ENCODE results near the gene METTL16. TPM values are rescaled to one million over a fixed set of nuclear protein-coding genes. Genes with fewer than 3 reads are reported as not detected.
"Not testable (repeated sequence)": the region's sequence is repeated elsewhere in the genome, so short reads cannot be mapped to it uniquely, and the experiment has no call there.

Gene METTL16
- total RNA-seq, 1 donor from 2014 or later = 44.9 TPM

GRCh38 chr17:2532146-2532720 is 20.5 kb upstream of the METTL16 start:
- H3K27me3 Mint-ChIP-seq (ENCODE audit: low read depth) = no peaks in the 10 kb centered on the region
- no peak for DNase-seq (ENCODE audit: low read depth, low spot score)
- no peak for TF ChIP-seq CTCF (conservative IDR thresholded peaks at IDR 0.05)
- no peak overlapping the region for H3K27ac Mint-ChIP-seq (ENCODE audit: unreplicated experiment)
- H3K36me3 Mint-ChIP-seq (ENCODE audit: low read depth) = no peaks in the 10 kb centered on the region
- no peak overlapping the region for H3K4me3 Mint-ChIP-seq
- no peaks in the 10 kb centered on the region for H3K4me1 Mint-ChIP-seq
- H3K9me3 Mint-ChIP-seq = peaks cover 3% of the 10 kb centered on the region

- H3K4me3 Mint-ChIP-seq; H3K27me3 Mint-ChIP-seq (ENCODE audit: low read depth); DNase-seq (ENCODE audit: low read depth, low spot score); H3K36me3 Mint-ChIP-seq (ENCODE audit: low read depth); H3K4me1 Mint-ChIP-seq; H3K27ac Mint-ChIP-seq (ENCODE audit: unreplicated experiment); H3K9me3 Mint-ChIP-seq: not testable (repeated sequence)
Observed at GRCh38 chr17:2531243-2531954, 19.7 kb upstream of the METTL16 start.

- H3K36me3 Mint-ChIP-seq (ENCODE audit: low read depth); H3K27me3 Mint-ChIP-seq (ENCODE audit: low read depth); H3K4me1 Mint-ChIP-seq; DNase-seq (ENCODE audit: low read depth, low spot score); H3K4me3 Mint-ChIP-seq; H3K27ac Mint-ChIP-seq (ENCODE audit: unreplicated experiment); H3K9me3 Mint-ChIP-seq: not testable (repeated sequence)
Observed at GRCh38 chr17:2521775-2522410, 10.2 kb upstream of the METTL16 start.

GRCh38 chr17:2521257-2521656 is 9.6 kb upstream of the METTL16 start:
- Mint-ChIP-seq H3K4me1 (peaks cover 3% of the 10 kb centered on the region), H3K27me3 (ENCODE audit: low read depth) (no peaks in the 10 kb centered on the region), H3K9me3 (no peaks in the 10 kb centered on the region), H3K36me3 (ENCODE audit: low read depth) (no peaks in the 10 kb centered on the region), H3K4me3 (no peak overlapping the region), H3K27ac (ENCODE audit: unreplicated experiment) (no peak overlapping the region)
- DNase-seq (ENCODE audit: low read depth, low spot score) = no peak
- TF ChIP-seq CTCF (conservative IDR thresholded peaks at IDR 0.05) = no peak

GRCh38 chr17:2517539-2517938 is 5.9 kb upstream of the METTL16 start:
- H3K4me3 Mint-ChIP-seq = no peak overlapping the region

GRCh38 chr17:2511138-2511461 is 588 bp downstream of the METTL16 start:
- no peak for DNase-seq (ENCODE audit: low read depth, low spot score)
- Mint-ChIP-seq H3K4me1 (peaks cover 14% of the 10 kb centered on the region), H3K9me3 (no peaks in the 10 kb centered on the region), H3K27me3 (ENCODE audit: low read depth) (no peaks in the 10 kb centered on the region), H3K27ac (ENCODE audit: unreplicated experiment) (no peak overlapping the region), H3K4me3 (no peak overlapping the region), H3K36me3 (ENCODE audit: low read depth) (peaks cover 12% of the 10 kb centered on the region)
- TF ChIP-seq CTCF (conservative IDR thresholded peaks at IDR 0.05) = no peak

More at GRCh38 chr17:2517539-2517938, 5.9 kb upstream of the METTL16 start:
- peaks cover 3% of the 10 kb centered on the region for H3K4me1 Mint-ChIP-seq
- no peak overlapping the region for H3K27ac Mint-ChIP-seq (ENCODE audit: unreplicated experiment)
- H3K27me3 Mint-ChIP-seq (ENCODE audit: low read depth) = no peaks in the 10 kb centered on the region
- TF ChIP-seq CTCF (conservative IDR thresholded peaks at IDR 0.05) = no peak
- no peaks in the 10 kb centered on the region for H3K9me3 Mint-ChIP-seq
- no peaks in the 10 kb centered on the region for H3K36me3 Mint-ChIP-seq (ENCODE audit: low read depth)
- DNase-seq (ENCODE audit: low read depth, low spot score) = no peak

Measured in neural crest cell (in vitro differentiated cells).